HepG2 (cell line): ENCODE measurements around the gene PCSK5. TPM values are rescaled to one million over a fixed set of nuclear protein-coding genes. Genes with fewer than 3 reads are reported as not detected.

ENCODE experiments used
- ATAC-seq: fragments of 200-7000 bp; cut with Tn5 transposase; 3 replicates; pipeline ENCODE4 v1.9.1; 2020; ENCODE audit warnings: mild to moderate bottlenecking, moderate library complexity
- BruUV-seq: library from RNA; stranded (reverse); fragments of 400-500 nt; replicated peaks from 2 replicates; lab custom pipeline; 2021; lab: Mats Ljungman, UMichigan
- CTCF ChIA-PET: fragments of 300-600 bp; formaldehyde crosslinking; extraction: SDS; loops from one replicate; lab custom pipeline; 2021; ENCODE audit warnings: low total read pairs, inconsistent platforms, low intra/inter-chr PET ratio; lab: Yijun Ruan, JAX
- POLR2A ChIA-PET: fragments of 350-600 bp; sonication (Branson Sonifier 250); formaldehyde crosslinking; loops from one replicate; lab custom pipeline; 2020; ENCODE audit warnings: antibody characterized with exemption, inconsistent platforms; lab: Yijun Ruan, JAX
- DNase-seq: peaks from one replicate; pipeline ENCODE4 v3.0.0-alpha.2; 2015; ENCODE audit warnings: low spot score
- FAIRE-seq: peaks from 3 replicates; lab custom pipeline; 2011; peaks lifted over from hg19 to GRCh38; lab: Jason Lieb, UNC
- H2AFZ ChIP-seq: one replicate; pipeline ENCODE4 v1.6.1; 2011; ENCODE audit warnings: low read length, inconsistent platforms
- H3K27ac ChIP-seq: fragments of 300-600 bp; 3 replicates; pipeline ENCODE4 v1.8.0; 2011; ENCODE audit warnings: mixed run types, mild to moderate bottlenecking, mixed read lengths, low read length, inconsistent platforms; ENCODE audit not compliant: insufficient read depth; ENCODE audit errors: extremely low read length
- H3K27me3 ChIP-seq, 2 experiments: fragments of 200-600 bp in 1 of 2; 2 replicates in 1 of 2; 3 replicates in 1 of 2; pipeline versions ENCODE4 v1.6.0 to v1.8.0; 2011; ENCODE audit warnings: low read length in 2 of 2, mild to moderate bottlenecking in 2 of 2, moderate library complexity in 2 of 2, inconsistent platforms in 1 of 2; ENCODE audit not compliant: insufficient read depth in 2 of 2, control insufficient read depth in 1 of 2
- H3K36me3 ChIP-seq, 2 experiments: fragments of 200-600 bp in 1 of 2; replicated peaks in 1 of 2; 2 replicates in 1 of 2; 3 replicates in 1 of 2; pipeline versions ENCODE4 v1.5.1 to v1.8.0; 2011; ENCODE audit warnings: low read length in 2 of 2, inconsistent platforms in 1 of 2; ENCODE audit not compliant: insufficient read depth in 2 of 2, control insufficient read depth in 1 of 2
- H3K4me1 ChIP-seq: 2 replicates; pipeline ENCODE4 v1.5.1; 2012; ENCODE audit warnings: low read length, inconsistent platforms; ENCODE audit not compliant: insufficient read depth
- H3K4me2 ChIP-seq: 2 replicates; pipeline ENCODE4 v1.6.0; 2011; ENCODE audit warnings: low read depth, low read length, inconsistent platforms
- H3K4me3 ChIP-seq, 3 experiments: fragments of 200-600 bp in 1 of 3; sonication (generic), shearing (Covaris generic) in 1 of 3; replicated peaks in 1 of 3; 2 replicates each; pipeline ENCODE4 v1.5.1; 2011 to 2016; ENCODE audit warnings: low read length in 3 of 3, inconsistent platforms in 2 of 3, low read depth in 2 of 3, mild to moderate bottlenecking in 2 of 3, control low read depth in 1 of 3, mixed read lengths in 1 of 3; ENCODE audit not compliant: insufficient read depth in 1 of 3
- H3K79me2 ChIP-seq: one replicate; pipeline ENCODE4 v1.6.1; 2011; ENCODE audit warnings: low read length, inconsistent platforms; ENCODE audit not compliant: insufficient read depth
- H3K9ac ChIP-seq: 2 replicates; pipeline ENCODE4 v1.6.0; 2011; ENCODE audit warnings: mild to moderate bottlenecking, low read depth, low read length, inconsistent platforms; ENCODE audit not compliant: insufficient read depth
- H3K9me3 ChIP-seq: 2 replicates; pipeline ENCODE4 v1.5.1; 2012; ENCODE audit warnings: mild to moderate bottlenecking, low read length
- H4K20me1 ChIP-seq: 2 replicates; pipeline ENCODE4 v1.6.0; 2011; ENCODE audit warnings: inconsistent platforms, mild to moderate bottlenecking, low read length, moderate library complexity; ENCODE audit not compliant: insufficient read depth
- MATR3 ChIP-seq: sonication (generic); formaldehyde crosslinking; IDR thresholded peaks from 2 replicates; pipeline ENCODE4 v1.4.0; 2020; ENCODE audit warnings: missing genetic modification reagents
- SP1 ChIP-seq, 2 experiments: fragments of 450-650 bp in 1 of 2; sonication (generic) in 1 of 2; formaldehyde crosslinking in 1 of 2; IDR thresholded peaks; 2 replicates each; pipeline versions ENCODE4 v1.4.0 to v1.6.1; 2016 to 2020; ENCODE audit warnings: missing genetic modification reagents in 1 of 2
- USF2 ChIP-seq, 2 experiments: sonication (generic) in 1 of 2; formaldehyde crosslinking in 1 of 2; IDR thresholded peaks; 2 replicates each; pipeline versions ENCODE4 v1.5.1 to v1.6.1; 2011 to 2020; ENCODE audit warnings: borderline replicate concordance in 1 of 2, low read depth in 1 of 2, low read length in 1 of 2, mild to moderate bottlenecking in 1 of 2, missing genetic modification reagents in 1 of 2, moderate library complexity in 1 of 2
- YY1 ChIP-seq: IDR thresholded peaks from 2 replicates; pipeline ENCODE4 v1.6.1; 2011; ENCODE audit warnings: low read length, low read depth, moderate library complexity, mild to moderate bottlenecking; ENCODE audit not compliant: insufficient read depth, insufficient replicate concordance
- ZBTB38 ChIP-seq: sonication (generic); formaldehyde crosslinking; IDR thresholded peaks from 2 replicates; pipeline ENCODE4 v1.5.1; 2020; ENCODE audit warnings: mild to moderate bottlenecking, missing genetic modification reagents
- ZMAT3 ChIP-seq: sonication (generic); formaldehyde crosslinking; conservative IDR thresholded peaks from 2 replicates; pipeline ENCODE4 v1.7.0; 2021; ENCODE audit warnings: missing genetic modification reagents
- ZNF180 ChIP-seq: sonication (generic); formaldehyde crosslinking; IDR thresholded peaks from 2 replicates; pipeline ENCODE4 v1.4.0; 2020; ENCODE audit warnings: low read depth, missing genetic modification reagents, borderline replicate concordance
- ZNF281 ChIP-seq: sonication (generic); formaldehyde crosslinking; IDR thresholded peaks from 2 replicates; pipeline ENCODE4 v1.4.0; 2020; ENCODE audit warnings: missing genetic modification reagents, borderline replicate concordance
- ZNF644 ChIP-seq: IDR thresholded peaks from 2 replicates; pipeline ENCODE4 v1.6.1; 2016; ENCODE audit warnings: low read depth
- ZNF83 ChIP-seq: sonication (generic); formaldehyde crosslinking; IDR thresholded peaks from 2 replicates; pipeline ENCODE4 v1.4.0; 2020; ENCODE audit warnings: missing genetic modification reagents, mild to moderate bottlenecking, borderline replicate concordance
- WGBS: methylation state at CpG from one replicate; pipeline ENCODE4 v1.1.6; 2017; ENCODE audit warnings: low lambda C conversion rate; 5-methylcytosine and 5-hydroxymethylcytosine counted together
- in situ Hi-C: cut with HindIII; loops from 2 replicates; pipeline ENCODE4 v1.10.0; 2017; ENCODE audit warnings: low pct_unique_long_range_greater_than_20kb; ENCODE audit not compliant: extremely low pct_ligation_motif_present
- intact Hi-C: fragments of 100-400 bp; cut with micrococcal nuclease; formaldehyde crosslinking; loops from one replicate; pipeline ENCODE4 v1.10.0; 2022; ENCODE audit not compliant: unreplicated experiment
- polyA plus RNA-seq, 8 experiments: library from polyadenylated mRNA; depleted of rRNA in 3 of 8; stranded (reverse) in 7 of 8; unstranded in 1 of 8; fragments of >200 nt; fragmentation: Illumina TruSeq in 4 of 8; extraction: Trizol in 4 of 8; gene quantifications; 2 replicates each; pipeline versions ENCODE4 v1.2.1 to v1.2.3, GENCODE V29; 2011 to 2016; ENCODE audit warnings: low read depth in 4 of 8, missing spikeins in 1 of 8, mixed read lengths in 1 of 8; ENCODE audit not compliant: insufficient read depth in 1 of 8
- total RNA-seq, 5 experiments: library from RNA; depleted of rRNA; stranded (reverse); fragments of >200 nt; fragmentation: Illumina TruSeq; extraction: Trizol; gene quantifications; 2 replicates each; pipeline ENCODE4 v1.2.3, GENCODE V29; 2016; ENCODE audit warnings: low read depth in 1 of 5
- TF ChIP-seq, protein P1 (sequence below): sonication (generic); formaldehyde crosslinking; IDR thresholded peaks from 2 replicates; pipeline ENCODE4 v1.4.0; 2020; ENCODE audit warnings: missing genetic modification reagents

Gene PCSK5
- total and polyA plus RNA-seq, 2 of the 13 experiments (the other 11 are each of a cell fraction or from before 2014, with no cell fraction given) = 0.55 to 0.66 TPM

GRCh38 chr9:75956161-75956560 is 65.7 kb downstream of the PCSK5 start:
- ATAC-seq (no peak), FAIRE-seq (no peak), DNase-seq (no peak)
- Histone ChIP-seq H4K20me1 (no peaks in the 10 kb centered on the region), H3K9me3 (no peaks in the 10 kb centered on the region), H3K4me2 (no peak overlapping the region), H3K27ac (no peak overlapping the region), H3K9ac (no peak overlapping the region), H3K4me1 (peaks cover 3% of the 10 kb centered on the region), H3K4me3 (no peak overlapping the region), H3K36me3 (no peaks in the 10 kb centered on the region), H2AFZ (no peak overlapping the region), H3K79me2 (no peaks in the 10 kb centered on the region), H3K27me3 (no peaks in the 10 kb centered on the region; a peak in 1 of 5 replicates)
- in situ Hi-C loops = no loop called here
- intact Hi-C loops = loop anchor here (10.0 kb wide), 1 partner anchor 59 kb away; no protein-coding TSS in a partner anchor
- POLR2A ChIA-PET = no interaction called here
- BruUV-seq = no TSS peak
- TF ChIP-seq ZNF281 (CRISPR knock-in tag) (no peak), YY1 (no peak)
- CTCF ChIA-PET = no interaction called here
- 65% methylated on average over 1 of the region's 1 CpG for WGBS

DNA sequence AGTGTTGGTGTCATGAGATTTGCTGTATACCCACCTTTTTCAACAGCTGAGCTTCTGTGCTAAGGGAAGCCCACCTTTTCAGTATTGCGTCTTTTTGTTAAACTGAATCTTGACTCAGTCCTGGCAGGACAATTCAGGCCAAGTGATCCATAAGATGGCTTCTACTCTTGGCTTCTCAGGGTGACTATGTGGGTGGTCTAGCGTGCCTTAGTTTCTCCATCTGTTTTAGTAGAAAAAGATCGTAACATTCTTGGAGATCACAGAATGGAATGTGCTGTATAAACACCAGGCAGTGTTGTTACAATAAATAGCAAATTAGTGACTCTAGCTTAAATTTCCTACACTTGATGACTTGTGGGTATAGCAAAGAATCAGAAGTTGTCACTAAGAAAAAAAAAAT is 66.6 kb downstream of the PCSK5 start:
- intact Hi-C loops (loop anchor here (10.0 kb wide), 1 partner anchor 58 kb away; no protein-coding TSS in a partner anchor), in situ Hi-C loops (no loop called here)
- Histone ChIP-seq H4K20me1 (no peaks in the 10 kb centered on the region), H3K9me3 (no peaks in the 10 kb centered on the region), H3K36me3 (no peaks in the 10 kb centered on the region), H3K27ac (no peak overlapping the region), H3K27me3 (no peaks in the 10 kb centered on the region; a peak in 1 of 5 replicates), H3K4me3 (no peak overlapping the region), H3K9ac (no peak overlapping the region), H3K79me2 (no peaks in the 10 kb centered on the region), H2AFZ (no peak overlapping the region), H3K4me1 (no peaks in the 10 kb centered on the region), H3K4me2 (no peak overlapping the region)
- no peak for DNase-seq
- FAIRE-seq = no peak
- ChIA-PET CTCF (no interaction called here), POLR2A (no interaction called here)
- 50% methylated on average over 3 of the region's 3 CpGs for WGBS
- no peak for ATAC-seq
- no TSS peak for BruUV-seq
- TF ChIP-seq SP1 (IDR thresholded peaks at IDR 0.05) = no peak
- no peak for TF ChIP-seq SP1 (CRISPR knock-in tag; IDR thresholded peaks at IDR 0.05)
- TF ChIP-seq, protein P1, sequence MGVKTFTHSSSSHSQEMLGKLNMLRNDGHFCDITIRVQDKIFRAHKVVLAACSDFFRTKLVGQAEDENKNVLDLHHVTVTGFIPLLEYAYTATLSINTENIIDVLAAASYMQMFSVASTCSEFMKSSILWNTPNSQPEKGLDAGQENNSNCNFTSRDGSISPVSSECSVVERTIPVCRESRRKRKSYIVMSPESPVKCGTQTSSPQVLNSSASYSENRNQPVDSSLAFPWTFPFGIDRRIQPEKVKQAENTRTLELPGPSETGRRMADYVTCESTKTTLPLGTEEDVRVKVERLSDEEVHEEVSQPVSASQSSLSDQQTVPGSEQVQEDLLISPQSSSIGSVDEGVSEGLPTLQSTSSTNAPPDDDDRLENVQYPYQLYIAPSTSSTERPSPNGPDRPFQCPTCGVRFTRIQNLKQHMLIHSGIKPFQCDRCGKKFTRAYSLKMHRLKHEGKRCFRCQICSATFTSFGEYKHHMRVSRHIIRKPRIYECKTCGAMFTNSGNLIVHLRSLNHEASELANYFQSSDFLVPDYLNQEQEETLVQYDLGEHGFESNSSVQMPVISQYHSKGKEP (CRISPR knock-in tag) = no peak
- TF ChIP-seq ZMAT3 = no peak
- TF ChIP-seq USF2 (IDR thresholded peaks at IDR 0.05; ENCODE audit: low read depth, low read length) = no peak
- no peak for TF ChIP-seq USF2 (CRISPR knock-in tag; IDR thresholded peaks at IDR 0.05; ENCODE audit: borderline replicate concordance)
- no peak for TF ChIP-seq ZNF644 (CRISPR knock-in tag)
- TF ChIP-seq ZNF180 (CRISPR knock-in tag) = no peak
- no peak for TF ChIP-seq ZNF83
- no peak for TF ChIP-seq MATR3
- no peak for TF ChIP-seq ZBTB38 (CRISPR knock-in tag)
